ENCODE measurements around the gene FCGR3A.

The FCGR3A gene

GRCh38 chr1:161499099-161500039 is 50.2 kb downstream of the FCGR3A start:
- no peak for DNase-seq

- DNase-seq, result no peak
Observed at GRCh38 chr1:161498646-161499045, 51.0 kb downstream of the FCGR3A start.

- DNase-seq, result no peak
Observed at GRCh38 chr1:161497961-161498360, 51.7 kb downstream of the FCGR3A start.

- DNase-seq, result no peak
Observed at GRCh38 chr1:161495490-161495889, 54.1 kb downstream of the FCGR3A start.

GRCh38 chr1:161494091-161494735 is 55.4 kb downstream of the FCGR3A start:
- no peak for DNase-seq

- no peak for DNase-seq
Observed at GRCh38 chr1:161492827-161493226, 56.8 kb downstream of the FCGR3A start.

All from COR-L47 (cell line).